Body of pancreas (tissue), 4 donors: Measurements from ENCODE around the gene FAIM. TPM values are rescaled to one million over a fixed set of nuclear protein-coding genes. Genes with fewer than 3 reads are reported as not detected.
A peak's percentile ranks its signal among the peaks of the same experiment; 100 is the strongest.

Experiments used
- ATAC-seq: fragments of 150-250 bp; one replicate; pipeline ENCODE4 v1.9.1; 2016
- DNase-seq, 4 donors: peaks; one replicate each; pipeline ENCODE4 v3.0.0-alpha.2; 2019
- H3K27ac ChIP-seq, 4 donors: fragments of 200-600 bp; sonication (generic); 1 replicate in 3 of 4; 2 replicates in 1 of 4; pipeline versions ENCODE4 v1.5.1 to v1.6.1; 2016 to 2019; ENCODE audit warnings: mild to moderate bottlenecking in 1 of 4, mixed read lengths in 1 of 4, moderate library complexity in 1 of 4
- H3K27me3 ChIP-seq, 2 donors: fragments of 200-600 bp; sonication (generic); one replicate each; pipeline ENCODE4 v1.6.0; 2016; ENCODE audit warnings: mild to moderate bottlenecking in 1 of 2
- H3K36me3 ChIP-seq, 2 donors: fragments of 200-600 bp; sonication (generic); replicated peaks in 1 of 2; 2 replicates each; pipeline ENCODE4 v1.5.1; 2016; ENCODE audit warnings: low read depth in 2 of 2; ENCODE audit not compliant: insufficient read depth in 1 of 2
- H3K4me1 ChIP-seq: fragments of 200-600 bp; sonication (generic); one replicate; pipeline ENCODE4 v1.6.0; 2016
- H3K4me3 ChIP-seq, 2 donors: fragments of 200-600 bp; sonication (generic); 1 replicate in 1 of 2; 2 replicates in 1 of 2; pipeline ENCODE4 v1.5.1; 2016 to 2019
- H3K9me3 ChIP-seq, 3 donors: fragments of 200-600 bp; sonication (generic); 1 replicate in 2 of 3; 2 replicates in 1 of 3; pipeline ENCODE4 v1.5.1; 2016
- CTCF ChIP-seq, 7 experiments: fragments of 450-650 bp in 4 of 7; fragments of 200-600 bp in 3 of 7; sonication (generic) in 3 of 7; IDR thresholded peaks; one replicate each; pipeline ENCODE4 v1.5.1; 2016 to 2019; ENCODE audit warnings: antibody characterized with exemption in 7 of 7
- POLR2A ChIP-seq, 3 donors: fragments of 450-650 bp; IDR thresholded peaks; one replicate each; pipeline ENCODE4 v1.6.1; 2016; ENCODE audit warnings: antibody characterized with exemption in 3 of 3, mild to moderate bottlenecking in 2 of 3
- WGBS, 2 donors: methylation state at CpG; one replicate each; pipeline ENCODE4 v1.1.5; 2017; 5-methylcytosine and 5-hydroxymethylcytosine counted together
- intact Hi-C: fragments of 100-400 bp; cut with DNase I; formaldehyde crosslinking; loops from one replicate; pipeline ENCODE4 v1.15.1; 2023
- total RNA-seq, 2 donors: library from RNA; depleted of rRNA; stranded (reverse); fragments of >200 nt; gene quantifications; one replicate each; pipeline ENCODE4 v1.1.0, GENCODE V29; 2016

Gene FAIM
- total RNA-seq, 2 donors from 2014 or later = 29.3 to 34.0 TPM

GRCh38 chr3:138578961-138579574, 29.5 kb upstream of the FAIM start:
- no peaks in the 10 kb centered on the region for H3K27me3 ChIP-seq
- intact Hi-C loops = no loop called here
- no peak overlapping the region for H3K4me3 ChIP-seq
- H3K9me3 ChIP-seq = no peaks in the 10 kb centered on the region
- TF ChIP-seq CTCF (IDR thresholded peaks at IDR 0.05) (no peak), POLR2A (IDR thresholded peaks at IDR 0.05) (no peak)
- ATAC-seq (no peak), DNase-seq (no peak)
- H3K36me3 ChIP-seq = no peaks in the 10 kb centered on the region
- no peak overlapping the region for H3K27ac ChIP-seq
- WGBS, 2 donors = 91 to 94% methylated on average over 5 to 6 of the region's 6 CpGs
- H3K4me1 ChIP-seq = peaks cover 25% of the 10 kb centered on the region

- H3K4me1 ChIP-seq = peaks cover 47% of the 10 kb centered on the region
- 100% methylated on average over 1 of the region's 1 CpG for WGBS, 2 donors
- intact Hi-C loops = no loop called here
- DNase-seq (no peak), ATAC-seq (no peak)
- H3K4me3 ChIP-seq = no peak overlapping the region
- no peaks in the 10 kb centered on the region for H3K36me3 ChIP-seq
- no peaks in the 10 kb centered on the region for H3K27me3 ChIP-seq
- no peaks in the 10 kb centered on the region for H3K9me3 ChIP-seq
- TF ChIP-seq CTCF (IDR thresholded peaks at IDR 0.05) (no peak), POLR2A (IDR thresholded peaks at IDR 0.05) (no peak)
- H3K27ac ChIP-seq = no peak overlapping the region
Measured at GRCh38 chr3:138587374-138587773, 21.2 kb upstream of the FAIM start.

GRCh38 chr3:138588445-138588844, 20.1 kb upstream of the FAIM start:
- intact Hi-C loops = no loop called here
- Histone ChIP-seq H3K4me1 (peaks cover 51% of the 10 kb centered on the region), H3K9me3 (no peaks in the 10 kb centered on the region), H3K27me3 (no peaks in the 10 kb centered on the region), H3K27ac (no peak overlapping the region), H3K36me3 (no peaks in the 10 kb centered on the region), H3K4me3 (no peak overlapping the region)
- 66 to 70% methylated on average over 5 of the region's 5 CpGs for WGBS, 2 donors
- no peak for ATAC-seq
- no peak for DNase-seq
- TF ChIP-seq POLR2A (IDR thresholded peaks at IDR 0.05) (no peak), CTCF (IDR thresholded peaks at IDR 0.05) (no peak)

DNA sequence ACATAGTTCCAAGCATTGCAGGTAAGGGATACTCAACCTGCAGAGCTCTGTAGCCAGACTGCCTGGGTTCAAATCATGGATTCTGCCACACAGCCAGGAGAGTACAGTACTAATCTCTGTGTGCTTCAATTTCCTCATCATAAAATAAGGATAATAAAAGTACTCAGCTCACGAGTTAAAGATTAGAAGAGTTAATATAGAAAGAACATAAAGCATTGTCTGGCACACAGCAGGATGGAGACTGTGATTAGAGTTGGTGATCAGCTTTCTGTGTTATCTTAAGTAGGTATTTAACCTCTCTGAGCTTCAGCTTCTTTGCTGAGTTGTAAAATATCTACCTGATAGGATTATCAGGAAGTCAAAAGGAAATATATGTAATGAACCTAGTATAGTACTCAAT, 17.2 kb upstream of the FAIM start:
- intact Hi-C loops = no loop called here
- DNase-seq (no peak), ATAC-seq (no peak)
- Histone ChIP-seq H3K9me3 (no peaks in the 10 kb centered on the region), H3K4me3 (no peak overlapping the region), H3K36me3 (no peaks in the 10 kb centered on the region), H3K4me1 (peaks cover 56% of the 10 kb centered on the region), H3K27me3 (no peaks in the 10 kb centered on the region), H3K27ac (no peak overlapping the region)
- WGBS, 2 donors = 7 to 23% methylated on average over 1 of the region's 1 CpG
- TF ChIP-seq CTCF (IDR thresholded peaks at IDR 0.05) (no peak), POLR2A (IDR thresholded peaks at IDR 0.05) (no peak)

DNA sequence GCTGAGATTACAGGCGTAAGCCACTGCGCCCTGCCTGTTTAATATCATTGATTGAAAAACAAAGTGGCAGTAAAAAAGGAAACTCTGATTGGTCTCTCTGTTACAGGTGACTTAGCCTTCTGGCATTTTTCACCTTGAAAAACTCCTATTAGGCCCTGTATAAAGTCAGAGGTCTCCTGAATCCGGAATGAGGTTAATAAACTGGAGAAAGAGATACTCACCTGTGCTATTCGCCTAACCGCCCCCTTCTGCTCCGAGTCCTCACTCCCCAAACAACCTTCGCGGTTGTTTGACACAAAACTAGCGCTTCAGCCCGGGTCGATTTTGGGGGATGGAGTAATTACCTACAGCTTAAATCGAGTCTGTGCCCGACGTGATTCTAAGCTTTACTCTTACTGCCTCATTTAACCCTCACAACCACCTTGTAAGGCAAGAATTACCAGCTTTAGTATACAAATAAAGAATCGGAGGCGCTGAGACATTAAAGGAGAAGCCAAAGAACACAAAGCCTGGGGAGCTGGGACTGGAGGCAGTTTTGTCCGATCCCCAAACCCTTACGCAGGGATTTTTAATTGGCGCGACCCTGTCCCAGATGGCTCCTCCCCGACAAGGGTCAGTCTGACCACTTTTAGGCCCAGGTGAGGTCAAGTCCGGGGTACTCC, 15.0 kb upstream of the FAIM start:
- TF ChIP-seq CTCF (IDR thresholded peaks at IDR 0.05) (no peak), POLR2A (IDR thresholded peaks at IDR 0.05) (no peak)
- peak; percentile 8 for ATAC-seq
- Histone ChIP-seq H3K27ac (peak overlapping the region; percentile 92 to 98 (median 97)), H3K9me3 (no peaks in the 10 kb centered on the region), H3K4me3 (peak overlapping the region; percentile 8 to 24), H3K4me1 (peaks cover 71% of the 10 kb centered on the region), H3K36me3 (no peaks in the 10 kb centered on the region), H3K27me3 (no peaks in the 10 kb centered on the region)
- intact Hi-C loops = no loop called here
- DNase-seq = peak in 3 of 4 donors; percentile 21 to 26 (median 23)
- WGBS, 2 donors = 2 to 3% methylated on average over 19 to 22 of the region's 22 CpGs
